Heart left ventricle (tissue), 13 donors: ENCODE measurements around the gene TXNRD2.

Source experiments
- CTCF ChIP-seq, 12 donors: fragments of 200-600 bp; sonication (generic) in 4 of 12; IDR thresholded peaks; one replicate each; pipeline versions ENCODE4 v1.5.0 to v1.8.0; 2018 to 2022; ENCODE audit warnings: antibody characterized with exemption in 12 of 12, mild to moderate bottlenecking in 5 of 12
- POLR2A ChIP-seq, 2 donors: fragments of 450-650 bp; IDR thresholded peaks; one replicate each; pipeline ENCODE4 v1.6.1; 2017; ENCODE audit warnings: antibody characterized with exemption in 2 of 2, mild to moderate bottlenecking in 2 of 2, moderate library complexity in 2 of 2
- donor health status: ischemic (EF 13 %, LVEDD 7.1; RV severe dilation, severe dysfunction).
- donor health status: DM: no; HTN: yes; CAD: no.
- donor health status: DM: no; HTN: no; CAD: no.
- donor health status: ischemic (EF 25% LVEDD 6.9; RV normal size, moderate dysfunction).
- donor health status: ischemic (EF 25% LVEDD 5.7; RV mildly dilated, moderate dysfunction).
- donor health status: ischemic (EF 35%, LVEDD 5.7; RV mildly dilated, moderate dysfunction).
- donor health status: nonischemic (EF 11% LVEDD 7.7; RV severe dilation, severe dysfunction).
- donor health status: DM: yes; HTN: yes; CAD: no.
- donor health status: PGD.
- donor health status: ischemic (EF 29% LVEDD 5.4; RV normal size, mild dysfunction).
- donor health status: nonischemic (EF 23%, LVEDD 6.1; RV moderate dilation, normal function).

GRCh38 chr22:19877626-19878339, 63.8 kb downstream of the TXNRD2 start:
- TF ChIP-seq CTCF (IDR thresholded peaks at IDR 0.05), result no peak
- no peak for TF ChIP-seq POLR2A (IDR thresholded peaks at IDR 0.05)
